Esophagus squamous epithelium (tissue), 5 donors: Measurements from ENCODE around the gene ITM2C. TPM values are rescaled to one million over a fixed set of nuclear protein-coding genes. Genes with fewer than 3 reads are reported as not detected.

Experiments used
- DNase-seq: peaks from one replicate; lab custom pipeline; 2025; lab: John Stamatoyannopoulos, UW
- H3K27ac ChIP-seq, 4 donors: fragments of 200-600 bp; sonication (generic); one replicate each; pipeline ENCODE4 v1.5.1; 2016 to 2019; ENCODE audit warnings: mild to moderate bottlenecking in 1 of 4
- H3K27me3 ChIP-seq, 4 donors: fragments of 200-600 bp; sonication (generic); 1 replicate in 3 of 4; 2 replicates in 1 of 4; pipeline versions ENCODE4 v1.5.1 to v1.6.0; 2017 to 2021; ENCODE audit warnings: antibody characterized with exemption in 1 of 4
- H3K36me3 ChIP-seq, 3 donors: fragments of 200-600 bp; sonication (generic); one replicate each; pipeline ENCODE4 v1.5.1; 2016 to 2019
- H3K4me1 ChIP-seq, 3 donors: fragments of 200-600 bp; sonication (generic); one replicate each; pipeline ENCODE4 v1.5.1; 2017 to 2019
- H3K4me3 ChIP-seq, 4 donors: fragments of 200-600 bp; sonication (generic); 1 replicate in 3 of 4; 2 replicates in 1 of 4; pipeline ENCODE4 v1.5.1; 2016 to 2019; ENCODE audit warnings: mild to moderate bottlenecking in 2 of 4, moderate library complexity in 1 of 4
- H3K9me3 ChIP-seq, 3 donors: fragments of 200-600 bp; sonication (generic); one replicate each; pipeline ENCODE4 v1.5.1; 2016 to 2019
- POLR2A ChIP-seq, 4 donors: fragments of 450-650 bp; IDR thresholded peaks; one replicate each; pipeline ENCODE4 v1.6.1; 2017; ENCODE audit warnings: antibody characterized with exemption in 4 of 4, mild to moderate bottlenecking in 4 of 4, moderate library complexity in 3 of 4
- WGBS, 2 donors: methylation state at CpG; one replicate each; pipeline ENCODE4 v1.1.5; 2018; 5-methylcytosine and 5-hydroxymethylcytosine counted together
- intact Hi-C: fragments of 100-400 bp; cut with DNase I; formaldehyde crosslinking; loops from one replicate; pipeline ENCODE4 v1.15.0; 2022
- total RNA-seq, 4 donors: library from RNA; depleted of rRNA; stranded (reverse); fragments of >200 nt; gene quantifications; one replicate each; pipeline ENCODE4 v1.1.0, GENCODE V29; 2016
- TF ChIP-seq, protein P1 (sequence below), 6 experiments: fragments of 450-650 bp in 4 of 6; fragments of 200-600 bp in 2 of 6; sonication (generic) in 2 of 6; IDR thresholded peaks; one replicate each; pipeline ENCODE4 v1.5.1; 2016 to 2019; ENCODE audit warnings: antibody characterized with exemption in 6 of 6, mild to moderate bottlenecking in 4 of 6, moderate library complexity in 4 of 6
- donor health status: DM: yes; HTN: yes; CAD: no.

The ITM2C gene
- total RNA-seq, 4 donors from 2014 or later: 3.8 to 31.9 (median 10.3) TPM

DNA sequence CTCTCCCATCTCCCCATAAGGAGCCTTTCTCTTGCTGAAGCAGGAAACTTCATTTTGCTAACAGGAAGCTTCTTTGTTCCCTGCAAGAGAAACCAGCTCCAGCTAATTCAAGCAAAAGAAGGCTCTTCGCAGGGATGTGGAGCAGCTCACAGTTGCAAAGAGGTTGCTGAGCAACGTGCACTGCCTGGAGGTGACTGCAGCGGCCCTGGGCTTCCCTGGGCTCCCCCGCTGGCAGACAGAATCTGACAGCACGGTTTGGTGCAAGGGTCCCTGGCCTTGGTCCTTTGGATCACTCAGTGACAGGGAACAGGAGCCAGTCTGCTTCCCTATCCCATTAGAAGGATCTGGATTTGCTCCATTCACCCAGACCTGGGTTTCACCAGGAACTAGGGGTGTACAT, 34.5 kb downstream of the ITM2C start:
- H3K4me3 ChIP-seq: no peak overlapping the region
- H3K27ac ChIP-seq: no peak overlapping the region
- DNase-seq: no peak
- H3K27me3 ChIP-seq: peaks cover 0 to 18% (median 0%) of the 10 kb centered on the region in 4 donors
- H3K9me3 ChIP-seq: no peaks in the 10 kb centered on the region
- H3K4me1 ChIP-seq: peaks cover 0 to 8% (median 0%) of the 10 kb centered on the region in 3 donors
- intact Hi-C loops: no loop called here
- H3K36me3 ChIP-seq: no peaks in the 10 kb centered on the region
- TF ChIP-seq, protein P1, sequence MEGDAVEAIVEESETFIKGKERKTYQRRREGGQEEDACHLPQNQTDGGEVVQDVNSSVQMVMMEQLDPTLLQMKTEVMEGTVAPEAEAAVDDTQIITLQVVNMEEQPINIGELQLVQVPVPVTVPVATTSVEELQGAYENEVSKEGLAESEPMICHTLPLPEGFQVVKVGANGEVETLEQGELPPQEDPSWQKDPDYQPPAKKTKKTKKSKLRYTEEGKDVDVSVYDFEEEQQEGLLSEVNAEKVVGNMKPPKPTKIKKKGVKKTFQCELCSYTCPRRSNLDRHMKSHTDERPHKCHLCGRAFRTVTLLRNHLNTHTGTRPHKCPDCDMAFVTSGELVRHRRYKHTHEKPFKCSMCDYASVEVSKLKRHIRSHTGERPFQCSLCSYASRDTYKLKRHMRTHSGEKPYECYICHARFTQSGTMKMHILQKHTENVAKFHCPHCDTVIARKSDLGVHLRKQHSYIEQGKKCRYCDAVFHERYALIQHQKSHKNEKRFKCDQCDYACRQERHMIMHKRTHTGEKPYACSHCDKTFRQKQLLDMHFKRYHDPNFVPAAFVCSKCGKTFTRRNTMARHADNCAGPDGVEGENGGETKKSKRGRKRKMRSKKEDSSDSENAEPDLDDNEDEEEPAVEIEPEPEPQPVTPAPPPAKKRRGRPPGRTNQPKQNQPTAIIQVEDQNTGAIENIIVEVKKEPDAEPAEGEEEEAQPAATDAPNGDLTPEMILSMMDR (IDR thresholded peaks at IDR 0.05): no peak
- TF ChIP-seq POLR2A (IDR thresholded peaks at IDR 0.05): no peak
- WGBS, 2 donors: 45 to 67% methylated on average over 1 to 4 of the region's 5 CpGs

DNA sequence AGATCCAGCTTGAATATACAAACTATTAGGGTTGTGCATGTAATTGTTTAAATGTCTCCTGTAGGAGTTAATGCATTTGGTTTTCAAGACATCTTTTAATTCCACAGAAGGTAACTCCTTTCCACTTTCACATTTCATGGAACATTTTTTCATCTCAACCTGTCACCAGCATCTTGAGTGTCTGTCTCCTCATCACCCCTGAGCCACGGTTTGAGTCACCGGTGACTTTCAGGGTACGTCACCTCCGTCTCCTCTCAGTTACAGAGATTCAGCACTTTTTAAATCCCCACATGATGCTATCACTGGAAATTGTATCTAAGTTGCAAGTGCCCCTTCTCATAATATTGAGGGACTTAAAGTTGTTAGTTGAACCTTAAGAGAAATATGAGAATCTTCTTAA, 35.0 kb downstream of the ITM2C start:
- H3K36me3 ChIP-seq: no peaks in the 10 kb centered on the region
- H3K4me3 ChIP-seq: no peak overlapping the region
- no peaks in the 10 kb centered on the region for H3K9me3 ChIP-seq
- no peak for DNase-seq
- intact Hi-C loops: loop anchor here (5.0 kb wide), 1 partner anchor 88 kb away; no protein-coding TSS in a partner anchor
- TF ChIP-seq POLR2A (IDR thresholded peaks at IDR 0.05): no peak
- TF ChIP-seq, protein P1 (IDR thresholded peaks at IDR 0.05): no peak
- WGBS, 2 donors: 74 to 81% methylated on average over 4 of the region's 4 CpGs
- peaks cover 0 to 8% (median 0%) of the 10 kb centered on the region in 3 donors for H3K4me1 ChIP-seq
- peaks cover 0 to 18% (median 0%) of the 10 kb centered on the region in 4 donors for H3K27me3 ChIP-seq
- no peak overlapping the region for H3K27ac ChIP-seq

DNA sequence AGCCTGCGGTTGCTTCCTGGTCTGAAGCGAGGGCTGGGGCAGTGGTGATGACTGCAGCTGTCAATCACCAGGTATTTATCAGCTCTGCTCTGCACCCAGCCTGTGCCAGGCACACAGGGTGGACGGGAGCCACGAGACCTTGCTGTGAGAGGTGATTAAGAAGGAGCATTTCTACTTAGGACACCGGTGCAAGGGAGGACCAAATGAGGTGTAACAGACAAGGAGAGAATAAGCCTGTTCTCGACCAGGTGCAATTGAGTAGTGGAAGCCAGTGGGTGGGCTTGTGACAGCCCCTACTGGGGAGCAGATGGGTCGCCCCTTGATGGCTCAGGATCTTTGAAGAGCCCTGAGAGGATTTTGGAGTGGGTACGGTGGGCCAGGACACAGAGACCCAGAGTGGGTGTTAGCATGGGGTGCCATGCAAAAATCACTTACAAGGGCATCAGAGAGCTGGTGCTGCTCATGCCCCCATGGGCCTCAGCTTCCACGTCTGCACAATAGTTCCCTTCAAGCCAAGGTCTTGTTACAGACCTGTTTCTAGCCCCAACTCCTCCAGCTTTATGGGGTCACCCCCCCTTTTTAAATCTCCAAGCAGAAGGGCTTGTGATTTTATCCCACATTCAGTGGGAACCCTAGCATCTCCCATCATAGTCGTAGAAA, 35.7 kb downstream of the ITM2C start:
- H3K27ac ChIP-seq: no peak overlapping the region
- TF ChIP-seq POLR2A (IDR thresholded peaks at IDR 0.05): no peak
- TF ChIP-seq, protein P1 (IDR thresholded peaks at IDR 0.05): no peak
- H3K36me3 ChIP-seq: no peaks in the 10 kb centered on the region
- no peak overlapping the region for H3K4me3 ChIP-seq
- WGBS, 2 donors: 67 to 71% methylated on average over 5 to 6 of the region's 10 CpGs
- no peak for DNase-seq
- peaks cover 0 to 18% (median 0%) of the 10 kb centered on the region in 4 donors for H3K27me3 ChIP-seq
- H3K4me1 ChIP-seq: peaks cover 0 to 8% (median 0%) of the 10 kb centered on the region in 3 donors
- no peaks in the 10 kb centered on the region for H3K9me3 ChIP-seq
- intact Hi-C loops: loop anchor here (5.0 kb wide), 1 partner anchor 87 kb away; no protein-coding TSS in a partner anchor

DNA sequence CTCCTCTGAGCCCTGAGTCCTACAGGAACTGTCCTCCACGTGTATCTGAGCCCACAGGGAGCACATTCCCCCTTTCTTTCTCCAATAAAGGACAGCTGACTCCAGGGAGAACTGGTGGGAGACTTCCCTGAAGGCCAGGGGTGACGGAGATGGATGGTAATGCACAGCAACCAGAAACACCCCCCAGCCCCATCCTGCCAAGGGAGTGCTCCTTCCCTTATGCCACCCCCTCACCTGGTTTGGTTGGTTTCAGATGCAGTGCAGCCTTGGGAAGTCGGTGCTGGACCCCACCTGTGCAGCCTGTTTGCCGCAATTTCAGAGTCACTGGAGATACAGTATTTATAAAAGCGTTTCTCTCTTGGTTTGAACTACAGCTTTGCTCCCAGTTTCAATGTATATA, 36.3 kb downstream of the ITM2C start:
- Histone ChIP-seq H3K27me3 (peaks cover 0 to 18% (median 0%) of the 10 kb centered on the region in 4 donors), H3K27ac (no peak overlapping the region), H3K4me1 (peaks cover 0 to 2% (median 0%) of the 10 kb centered on the region in 3 donors), H3K9me3 (no peaks in the 10 kb centered on the region), H3K36me3 (no peaks in the 10 kb centered on the region), H3K4me3 (no peak overlapping the region)
- TF ChIP-seq, protein P1 (IDR thresholded peaks at IDR 0.05): no peak
- TF ChIP-seq POLR2A (IDR thresholded peaks at IDR 0.05): no peak
- 73 to 80% methylated on average over 4 of the region's 5 CpGs for WGBS, 2 donors
- intact Hi-C loops: loop anchor here (5.0 kb wide), 1 partner anchor 86 kb away; no protein-coding TSS in a partner anchor
- DNase-seq: no peak

DNA sequence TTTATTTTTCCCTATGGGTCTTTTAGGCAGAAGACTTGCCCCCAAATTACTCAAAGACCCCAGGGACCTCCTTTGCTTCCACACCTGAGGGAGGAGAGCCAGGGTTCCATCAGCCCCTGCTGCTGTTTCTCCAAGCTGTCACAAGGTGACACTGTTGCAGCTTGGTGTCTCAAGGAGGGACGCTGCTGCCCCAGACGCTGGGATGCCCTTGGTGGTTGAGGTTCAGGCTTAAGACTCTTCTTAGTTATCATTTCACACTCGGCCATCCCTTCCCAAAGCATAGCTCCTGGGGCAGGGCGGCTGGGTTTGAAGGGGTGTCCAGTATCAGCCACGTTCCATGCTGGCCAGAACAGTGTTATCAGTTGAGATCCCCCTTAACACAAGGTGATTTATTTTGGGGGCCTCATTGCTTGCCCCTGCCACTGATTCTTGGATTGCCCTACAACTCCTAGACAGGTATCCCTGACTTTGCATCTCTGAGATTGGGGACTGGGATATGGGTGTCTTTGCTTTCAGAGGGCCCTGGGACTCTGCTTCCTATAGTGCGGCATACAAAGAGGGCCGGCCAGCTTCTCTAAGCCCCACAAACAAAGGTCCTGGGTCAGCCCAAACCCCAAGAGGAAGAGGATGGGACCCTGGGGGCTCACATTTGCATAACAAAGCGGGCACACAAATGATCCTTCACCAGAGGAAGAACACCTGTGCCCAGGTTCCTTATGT, 37.6 kb downstream of the ITM2C start:
- 13 to 33% methylated on average over 3 to 8 of the region's 8 CpGs for WGBS, 2 donors
- peaks cover 0 to 18% (median 0%) of the 10 kb centered on the region in 4 donors for H3K27me3 ChIP-seq
- H3K36me3 ChIP-seq: no peaks in the 10 kb centered on the region
- intact Hi-C loops: loop anchor here (5.0 kb wide), 1 partner anchor 85 kb away; no protein-coding TSS in a partner anchor
- no peak overlapping the region for H3K27ac ChIP-seq
- no peak overlapping the region for H3K4me3 ChIP-seq
- TF ChIP-seq, protein P1 (IDR thresholded peaks at IDR 0.05): peak; percentile 33 to 67 (median 42)
- no peak for TF ChIP-seq POLR2A (IDR thresholded peaks at IDR 0.05)
- no peaks in the 10 kb centered on the region for H3K4me1 ChIP-seq
- no peaks in the 10 kb centered on the region for H3K9me3 ChIP-seq
- DNase-seq: no peak
